ENCODE measurements around the gene HBS1L. TPM values are rescaled to one million over a fixed set of nuclear protein-coding genes. Genes with fewer than 3 reads are reported as not detected.

HBS1L gene
- total and polyA plus RNA-seq, 9 of the 15 experiments (the other 6 are each of a cell fraction or from before 2014, with no cell fraction given): 101 to 199 (median 145) TPM

DNA sequence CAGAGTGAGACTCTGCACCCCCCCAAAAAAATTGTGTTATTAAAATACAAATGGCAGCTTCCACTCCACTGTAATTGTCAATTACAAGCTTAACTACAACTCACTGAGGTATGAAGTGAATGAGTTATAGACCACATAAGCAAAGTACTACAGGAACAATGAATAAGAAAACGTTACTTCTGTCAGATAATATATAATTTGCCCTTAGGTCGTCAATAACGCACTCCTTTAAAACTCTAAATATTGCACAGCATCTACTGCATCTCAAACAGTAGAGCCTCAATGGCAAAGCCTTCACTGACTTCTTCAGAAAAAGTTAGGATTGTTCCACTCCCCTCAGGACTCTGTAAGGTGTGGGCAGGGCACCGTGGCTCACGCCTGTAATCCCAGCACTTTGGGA lies 2.0 kb upstream of the HBS1L start:
- FAIRE-seq (no peak), ATAC-seq (no peak), DNase-seq (ENCODE audit: extremely low read depth in 1 of 4, low spot score in 3 of 4) (no peak)
- intact Hi-C loops (cut with micrococcal nuclease) (no loop called here), in situ Hi-C loops (cut with MboI) (no loop called here)
- peaks cover 12% of the 10 kb centered on the region; the same call in 1 of the 3 replicates for H3K36me3 ChIP-seq (ENCODE audit: control insufficient read depth, insufficient read depth, low read length)
- CTCF ChIA-PET (ENCODE audit: low intra/inter-chr PET ratio): no interaction called here
- H3K9me1 ChIP-seq (ENCODE audit: control insufficient read depth, insufficient read depth, low read length): no peaks in the 10 kb centered on the region
- peak; percentile 54; the same call in 1 of the 2 replicates for TF ChIP-seq ZNF316 (IDR thresholded peaks at IDR 0.05)
- no peak for TF ChIP-seq SRF (CRISPR knock-in tag; IDR thresholded peaks at IDR 0.05)
- no peak for TF ChIP-seq TCF7L2 (IDR thresholded peaks at IDR 0.05; ENCODE audit: low read depth, low read length)
- no peak for TF ChIP-seq CBFA2T3 (IDR thresholded peaks at IDR 0.05)
- TF ChIP-seq, protein P1, sequence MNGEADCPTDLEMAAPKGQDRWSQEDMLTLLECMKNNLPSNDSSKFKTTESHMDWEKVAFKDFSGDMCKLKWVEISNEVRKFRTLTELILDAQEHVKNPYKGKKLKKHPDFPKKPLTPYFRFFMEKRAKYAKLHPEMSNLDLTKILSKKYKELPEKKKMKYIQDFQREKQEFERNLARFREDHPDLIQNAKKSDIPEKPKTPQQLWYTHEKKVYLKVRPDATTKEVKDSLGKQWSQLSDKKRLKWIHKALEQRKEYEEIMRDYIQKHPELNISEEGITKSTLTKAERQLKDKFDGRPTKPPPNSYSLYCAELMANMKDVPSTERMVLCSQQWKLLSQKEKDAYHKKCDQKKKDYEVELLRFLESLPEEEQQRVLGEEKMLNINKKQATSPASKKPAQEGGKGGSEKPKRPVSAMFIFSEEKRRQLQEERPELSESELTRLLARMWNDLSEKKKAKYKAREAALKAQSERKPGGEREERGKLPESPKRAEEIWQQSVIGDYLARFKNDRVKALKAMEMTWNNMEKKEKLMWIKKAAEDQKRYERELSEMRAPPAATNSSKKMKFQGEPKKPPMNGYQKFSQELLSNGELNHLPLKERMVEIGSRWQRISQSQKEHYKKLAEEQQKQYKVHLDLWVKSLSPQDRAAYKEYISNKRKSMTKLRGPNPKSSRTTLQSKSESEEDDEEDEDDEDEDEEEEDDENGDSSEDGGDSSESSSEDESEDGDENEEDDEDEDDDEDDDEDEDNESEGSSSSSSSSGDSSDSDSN (IDR thresholded peaks at IDR 0.05; ENCODE audit: borderline replicate concordance in 1 of 2, low read depth in 2 of 2, low read length in 2 of 2): no peak
- TF ChIP-seq BRD9 (IDR thresholded peaks at IDR 0.05; ENCODE audit: low read depth, partially characterized antibody): no peak
- TF ChIP-seq, protein P2, sequence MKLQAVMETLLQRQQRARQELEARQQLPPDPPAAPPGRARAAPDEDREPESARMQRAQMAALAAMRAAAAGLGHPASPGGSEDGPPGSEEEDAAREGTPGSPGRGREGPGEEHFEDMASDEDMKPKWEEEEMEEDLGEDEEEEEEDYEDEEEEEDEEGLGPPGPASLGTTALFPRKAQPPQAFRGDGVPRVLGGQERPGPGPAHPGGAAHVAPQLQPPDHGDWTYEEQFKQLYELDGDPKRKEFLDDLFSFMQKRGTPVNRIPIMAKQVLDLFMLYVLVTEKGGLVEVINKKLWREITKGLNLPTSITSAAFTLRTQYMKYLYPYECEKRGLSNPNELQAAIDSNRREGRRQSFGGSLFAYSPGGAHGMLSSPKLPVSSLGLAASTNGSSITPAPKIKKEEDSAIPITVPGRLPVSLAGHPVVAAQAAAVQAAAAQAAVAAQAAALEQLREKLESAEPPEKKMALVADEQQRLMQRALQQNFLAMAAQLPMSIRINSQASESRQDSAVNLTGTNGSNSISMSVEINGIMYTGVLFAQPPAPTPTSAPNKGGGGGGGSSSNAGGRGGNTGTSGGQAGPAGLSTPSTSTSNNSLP (IDR thresholded peaks at IDR 0.05; ENCODE audit: borderline replicate concordance, low read depth, low read length): no peak
- no peak for TF ChIP-seq NCOA2 (IDR thresholded peaks at IDR 0.05; ENCODE audit: partially characterized antibody in 2 of 2)
- TF ChIP-seq ADNP (tag; IDR thresholded peaks at IDR 0.05): no peak
- TF ChIP-seq, protein P3, sequence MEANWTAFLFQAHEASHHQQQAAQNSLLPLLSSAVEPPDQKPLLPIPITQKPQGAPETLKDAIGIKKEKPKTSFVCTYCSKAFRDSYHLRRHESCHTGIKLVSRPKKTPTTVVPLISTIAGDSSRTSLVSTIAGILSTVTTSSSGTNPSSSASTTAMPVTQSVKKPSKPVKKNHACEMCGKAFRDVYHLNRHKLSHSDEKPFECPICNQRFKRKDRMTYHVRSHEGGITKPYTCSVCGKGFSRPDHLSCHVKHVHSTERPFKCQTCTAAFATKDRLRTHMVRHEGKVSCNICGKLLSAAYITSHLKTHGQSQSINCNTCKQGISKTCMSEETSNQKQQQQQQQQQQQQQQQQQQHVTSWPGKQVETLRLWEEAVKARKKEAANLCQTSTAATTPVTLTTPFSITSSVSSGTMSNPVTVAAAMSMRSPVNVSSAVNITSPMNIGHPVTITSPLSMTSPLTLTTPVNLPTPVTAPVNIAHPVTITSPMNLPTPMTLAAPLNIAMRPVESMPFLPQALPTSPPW (CRISPR knock-in tag; IDR thresholded peaks at IDR 0.05): no peak
- no peak for TF ChIP-seq ZNF75A (CRISPR knock-in tag; IDR thresholded peaks at IDR 0.05)
- TF ChIP-seq C11orf30 (IDR thresholded peaks at IDR 0.05; ENCODE audit: low read depth): 0 out of 2 replicates have a peak, but pooled peaks have one; percentile 14
- no peak for TF ChIP-seq FOXA1 (IDR thresholded peaks at IDR 0.05; ENCODE audit: borderline replicate concordance)
- TF ChIP-seq, protein P4, sequence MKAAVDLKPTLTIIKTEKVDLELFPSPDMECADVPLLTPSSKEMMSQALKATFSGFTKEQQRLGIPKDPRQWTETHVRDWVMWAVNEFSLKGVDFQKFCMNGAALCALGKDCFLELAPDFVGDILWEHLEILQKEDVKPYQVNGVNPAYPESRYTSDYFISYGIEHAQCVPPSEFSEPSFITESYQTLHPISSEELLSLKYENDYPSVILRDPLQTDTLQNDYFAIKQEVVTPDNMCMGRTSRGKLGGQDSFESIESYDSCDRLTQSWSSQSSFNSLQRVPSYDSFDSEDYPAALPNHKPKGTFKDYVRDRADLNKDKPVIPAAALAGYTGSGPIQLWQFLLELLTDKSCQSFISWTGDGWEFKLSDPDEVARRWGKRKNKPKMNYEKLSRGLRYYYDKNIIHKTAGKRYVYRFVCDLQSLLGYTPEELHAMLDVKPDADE (conservative IDR thresholded peaks at IDR 0.05; ENCODE audit: control insufficient read depth, low read depth, low read length): no peak
- no peak overlapping the region for H3K4me3 ChIP-seq
- BruUV-seq (replicated peaks): no TSS peak
- no peaks in the 10 kb centered on the region for H3K9me3 ChIP-seq (replicated peaks; ENCODE audit: control insufficient read depth, insufficient read depth, low read depth, low read length)
- peak overlapping the region; percentile 82 for H2AFZ ChIP-seq (ENCODE audit: low read depth, low read length)
- no peaks in the 10 kb centered on the region for H3K27me3 ChIP-seq (ENCODE audit: control insufficient read depth in 2 of 2, insufficient read depth in 2 of 2, low read length in 2 of 2)
- peaks cover 3 to 6% of the 10 kb centered on the region in 2 experiments; a peak in 4 of 5 replicates for H3K4me1 ChIP-seq (replicated peaks in 1 of 2; ENCODE audit: control insufficient read depth in 2 of 2, insufficient read depth in 2 of 2, low read length in 2 of 2)
- 67% methylated on average over 5 of the region's 5 CpGs for WGBS (ENCODE audit: insufficient coverage, low coverage, missing lambda C conversion rate)
- H3K27ac ChIP-seq (ENCODE audit: extremely low read depth, low read depth, low read length): peak overlapping the region; percentile 94; the same call in 2 of the 3 replicates
- no peaks in the 10 kb centered on the region for H4K20me1 ChIP-seq (replicated peaks; ENCODE audit: control insufficient read depth, insufficient read depth, low read length)
- H3K4me2 ChIP-seq (ENCODE audit: insufficient read depth, low read length): peak overlapping the region; percentile 83; the same call in 1 of the 2 replicates
- peak overlapping the region; percentile 31 to 95; a peak in 1 of 4 replicates for H3K9ac ChIP-seq (ENCODE audit: insufficient read depth in 1 of 2, low read depth in 2 of 2, low read length in 2 of 2)
- POLR2A ChIA-PET: interaction anchor here (0.9 to 1.5 kb wide), 3 partner anchors 25 to 53 kb away, joined by 3 to 4 read pairs (median 3); no protein-coding TSS in a partner anchor
- peaks cover 40% of the 10 kb centered on the region for H3K79me2 ChIP-seq (ENCODE audit: control insufficient read depth, insufficient read depth, low read length)
